Measurements from ENCODE around the gene EXOC4. TPM values are rescaled to one million over a fixed set of nuclear protein-coding genes. Genes with fewer than 3 reads are reported as not detected.

EXOC4 gene
- total and polyA plus RNA-seq, 12 donors, result 7.5 to 41.7 (median 34.6) TPM

GRCh38 chr7:133916621-133917020, 663.7 kb downstream of the EXOC4 start:
- peaks cover 0 to 31% (median 10%) of the 10 kb centered on the region in 11 donors for H3K9me3 ChIP-seq
- WGBS, 2 donors, result 97 to 100% methylated on average over 3 of the region's 3 CpGs
- intact Hi-C loops (cut with DNase I), result no loop called here

GRCh38 chr7:133919810-133920209, 666.9 kb downstream of the EXOC4 start:
- no peak for TF ChIP-seq CTCF (IDR thresholded peaks at IDR 0.05)
- no peak for ATAC-seq
- no peak overlapping the region for H3K27ac ChIP-seq

More at GRCh38 chr7:133916621-133917020, 663.7 kb downstream of the EXOC4 start:
- no peak overlapping the region for H3K4me3 ChIP-seq
- ATAC-seq, result no peak
- peaks cover 0 to 4% (median 0%) of the 10 kb centered on the region in 9 donors for H3K4me1 ChIP-seq
- no peak for DNase-seq
- H3K36me3 ChIP-seq, result peaks cover 0 to 46% (median 17%) of the 10 kb centered on the region in 9 donors
- no peaks in the 10 kb centered on the region for H3K27me3 ChIP-seq
- H3K27ac ChIP-seq, result no peak overlapping the region
- TF ChIP-seq CTCF (IDR thresholded peaks at IDR 0.05), result no peak

GRCh38 chr7:133921635-133922182, 668.8 kb downstream of the EXOC4 start:
- intact Hi-C loops (cut with DNase I), result no loop called here
- ATAC-seq (no peak), DNase-seq (no peak)
- Histone ChIP-seq H3K27ac (no peak overlapping the region), H3K27me3 (no peaks in the 10 kb centered on the region), H3K4me1 (no peaks in the 10 kb centered on the region), H3K4me3 (no peak overlapping the region), H3K36me3 (peaks cover 0 to 55% (median 17%) of the 10 kb centered on the region in 9 donors), H3K9me3 (peaks cover 0 to 42% (median 16%) of the 10 kb centered on the region in 11 donors)
- TF ChIP-seq CTCF (IDR thresholded peaks at IDR 0.05), result no peak

More at GRCh38 chr7:133919810-133920209, 666.9 kb downstream of the EXOC4 start:
- no peak overlapping the region for H3K4me3 ChIP-seq
- intact Hi-C loops (cut with DNase I), result no loop called here
- H3K9me3 ChIP-seq, result peaks cover 0 to 42% (median 16%) of the 10 kb centered on the region in 11 donors
- H3K36me3 ChIP-seq, result peaks cover 0 to 55% (median 17%) of the 10 kb centered on the region in 9 donors
- no peaks in the 10 kb centered on the region for H3K4me1 ChIP-seq
- no peak for DNase-seq
- H3K27me3 ChIP-seq, result no peaks in the 10 kb centered on the region

- H3K4me3 ChIP-seq, result no peak overlapping the region
- DNase-seq (no peak), ATAC-seq (no peak)
- 95 to 96% methylated on average over 4 of the region's 4 CpGs for WGBS, 2 donors
- H3K4me1 ChIP-seq, result no peaks in the 10 kb centered on the region
- no peak for TF ChIP-seq CTCF (IDR thresholded peaks at IDR 0.05)
- no peaks in the 10 kb centered on the region for H3K27me3 ChIP-seq
- no peak overlapping the region for H3K27ac ChIP-seq
- H3K9me3 ChIP-seq, result peaks cover 0 to 37% (median 16%) of the 10 kb centered on the region in 11 donors
- intact Hi-C loops (cut with DNase I), result no loop called here
- peaks cover 0 to 35% (median 2%) of the 10 kb centered on the region in 9 donors for H3K36me3 ChIP-seq
Measured at GRCh38 chr7:133923974-133924373, 671.1 kb downstream of the EXOC4 start.

Measured in heart right ventricle (tissue), 16 donors.